ENCODE measurements around the gene MAP2K5.

MAP2K5 gene

DNA sequence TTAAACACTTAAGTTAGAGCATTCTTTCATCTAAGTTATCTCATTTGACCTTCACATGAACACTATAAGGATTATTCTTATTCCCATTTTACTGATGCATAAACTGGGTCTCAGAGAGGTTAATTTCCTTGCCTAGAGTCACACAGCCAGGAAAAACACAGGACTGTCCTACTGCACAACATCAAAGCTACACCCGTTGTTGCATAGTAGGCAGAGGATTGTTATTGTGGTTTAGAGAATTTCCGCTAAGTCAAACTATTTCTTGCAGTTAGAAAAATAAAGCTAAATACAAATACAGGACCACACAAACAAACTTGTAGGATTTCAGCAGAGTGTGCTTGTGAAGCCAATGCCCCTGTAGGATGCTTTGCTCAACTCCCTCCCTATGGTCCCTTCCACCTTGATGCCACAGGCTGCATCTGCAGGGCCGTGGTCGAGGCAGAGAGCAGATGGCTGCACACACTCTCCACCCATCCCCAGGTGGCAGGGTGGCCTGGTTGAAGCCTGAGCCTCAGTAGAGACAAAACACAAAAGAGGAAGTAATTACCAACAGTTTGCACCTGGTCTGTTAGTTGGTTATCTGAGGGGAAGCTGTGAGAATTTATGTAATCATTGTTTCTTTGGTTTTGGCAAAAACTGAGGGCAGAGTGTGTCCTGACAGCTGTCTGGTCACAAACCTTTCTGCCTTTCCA lies 241.7 kb downstream of the MAP2K5 start:
- no peak for DNase-seq (ENCODE audit: low spot score)

DNA sequence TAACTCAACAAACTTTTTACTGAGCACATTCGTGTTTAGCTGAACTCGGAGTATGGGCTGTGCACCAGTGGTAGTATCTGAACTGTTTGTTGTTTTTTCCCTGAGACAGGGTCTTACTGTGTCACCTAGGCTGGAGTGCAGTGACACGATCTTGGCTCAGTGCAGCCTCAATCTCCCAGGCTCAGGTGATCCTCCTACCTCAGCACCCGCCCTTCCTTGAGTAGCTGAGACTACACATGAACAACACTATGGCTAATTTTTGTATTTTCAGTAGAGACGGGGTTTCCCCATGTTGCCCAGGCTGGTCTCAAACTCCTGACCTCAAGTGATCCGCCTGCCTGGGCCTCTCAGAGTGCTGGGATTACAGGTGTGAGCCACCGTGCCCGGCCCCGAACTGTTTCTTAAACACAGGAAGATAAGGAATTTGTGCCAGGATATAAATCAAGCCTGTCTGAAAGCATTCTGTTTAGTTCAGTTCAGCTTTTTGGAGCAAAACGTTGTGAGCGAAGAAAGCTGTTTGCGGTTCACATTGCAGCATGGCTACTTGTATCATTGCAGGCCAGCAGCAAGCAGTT lies 242.4 kb downstream of the MAP2K5 start:
- no peak for DNase-seq (ENCODE audit: low spot score)

- no peak for DNase-seq (ENCODE audit: low spot score)
These were observed 242.9 kb downstream of the MAP2K5 start for GRCh38 chr15:67785431-67785830.

DNA sequence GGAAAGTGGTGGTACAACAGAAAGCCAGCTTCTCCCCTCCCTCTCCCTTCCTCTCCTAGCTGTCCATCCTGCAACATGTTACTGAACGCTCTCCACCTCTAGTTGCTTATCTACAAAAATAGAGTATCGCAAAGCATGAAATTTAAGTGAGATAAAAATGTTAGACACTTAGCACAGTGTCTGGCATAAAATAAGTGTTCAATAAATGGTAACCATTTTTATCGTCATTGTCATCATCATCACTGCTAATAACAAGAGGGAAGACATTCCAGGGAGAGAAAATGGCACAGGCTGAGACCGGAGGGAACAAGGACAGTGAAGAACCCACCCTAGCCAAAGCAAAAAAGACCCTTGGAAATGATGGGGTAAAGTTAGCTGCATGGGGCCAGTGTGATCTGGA lies 244.1 kb downstream of the MAP2K5 start:
- DNase-seq (ENCODE audit: low spot score), result no peak

- no peak for DNase-seq (ENCODE audit: low spot score)
These were observed 246.5 kb downstream of the MAP2K5 start for GRCh38 chr15:67788986-67789385.

DNA sequence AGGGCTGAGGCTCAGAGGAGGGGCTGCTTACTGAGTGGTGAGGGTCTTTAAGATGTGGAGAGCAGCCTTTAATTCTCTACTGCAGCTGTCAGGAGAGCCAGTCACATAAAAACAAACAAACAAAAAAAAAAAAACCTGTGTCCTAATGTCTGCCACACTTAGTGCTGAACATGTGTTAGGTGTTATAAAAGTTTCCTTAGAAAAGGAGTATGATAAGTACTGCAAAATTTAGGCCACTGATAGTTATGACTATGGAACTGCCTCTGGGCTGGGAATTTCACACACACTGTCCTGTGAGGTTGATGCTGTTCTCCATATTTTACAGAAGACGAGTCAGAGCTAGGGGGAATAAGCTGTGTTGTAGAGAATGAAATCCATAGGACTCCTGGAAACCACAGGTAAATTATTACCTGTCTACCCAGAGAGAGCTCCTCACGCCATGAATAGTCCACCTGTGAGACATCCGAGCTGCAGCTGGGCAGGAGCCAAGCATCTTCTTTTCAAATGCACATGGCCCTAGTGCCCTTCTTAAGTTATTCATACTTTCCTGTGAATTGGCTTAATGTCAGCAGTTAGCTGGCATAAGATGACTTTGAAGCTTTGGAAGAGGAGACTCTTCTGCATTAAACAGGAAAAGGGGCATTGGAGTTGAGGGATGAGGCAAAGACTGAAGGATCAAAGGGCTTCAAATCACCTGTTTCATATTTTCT lies 248.3 kb downstream of the MAP2K5 start:
- DNase-seq (ENCODE audit: low spot score), result no peak

DNA sequence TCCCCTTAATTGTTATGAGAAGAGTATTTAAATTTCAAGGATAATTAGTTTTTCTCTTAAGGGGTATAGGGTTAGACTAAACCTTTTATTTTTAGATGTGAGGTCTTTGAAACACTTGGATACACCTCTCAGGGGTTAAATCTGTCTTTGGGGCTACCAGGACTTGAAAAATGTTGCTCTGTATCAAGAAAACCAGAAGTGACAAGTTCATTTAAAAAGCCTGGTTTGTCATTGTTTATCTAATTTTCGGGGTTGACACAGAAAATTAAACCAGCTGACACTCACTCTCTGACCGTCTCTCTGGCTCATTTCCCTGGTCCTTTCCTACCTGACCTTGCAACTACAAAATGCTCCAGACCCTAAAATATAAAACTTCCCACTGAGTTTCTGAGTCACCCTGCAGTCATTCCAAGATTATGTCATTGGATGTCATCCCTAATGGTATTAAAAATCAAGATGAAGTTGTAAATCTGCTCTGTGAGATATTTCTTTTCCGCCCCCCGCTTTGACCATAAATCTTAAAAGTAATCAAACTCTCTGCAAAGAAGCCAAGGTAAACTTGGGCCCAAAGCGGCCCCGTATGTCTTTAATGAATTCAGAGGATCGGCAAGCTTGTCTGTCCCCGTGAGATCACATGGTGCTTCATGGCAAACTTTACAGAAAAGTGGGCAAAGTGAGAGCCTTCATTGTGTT lies 249.9 kb downstream of the MAP2K5 start:
- DNase-seq (ENCODE audit: low spot score), result no peak

DNA sequence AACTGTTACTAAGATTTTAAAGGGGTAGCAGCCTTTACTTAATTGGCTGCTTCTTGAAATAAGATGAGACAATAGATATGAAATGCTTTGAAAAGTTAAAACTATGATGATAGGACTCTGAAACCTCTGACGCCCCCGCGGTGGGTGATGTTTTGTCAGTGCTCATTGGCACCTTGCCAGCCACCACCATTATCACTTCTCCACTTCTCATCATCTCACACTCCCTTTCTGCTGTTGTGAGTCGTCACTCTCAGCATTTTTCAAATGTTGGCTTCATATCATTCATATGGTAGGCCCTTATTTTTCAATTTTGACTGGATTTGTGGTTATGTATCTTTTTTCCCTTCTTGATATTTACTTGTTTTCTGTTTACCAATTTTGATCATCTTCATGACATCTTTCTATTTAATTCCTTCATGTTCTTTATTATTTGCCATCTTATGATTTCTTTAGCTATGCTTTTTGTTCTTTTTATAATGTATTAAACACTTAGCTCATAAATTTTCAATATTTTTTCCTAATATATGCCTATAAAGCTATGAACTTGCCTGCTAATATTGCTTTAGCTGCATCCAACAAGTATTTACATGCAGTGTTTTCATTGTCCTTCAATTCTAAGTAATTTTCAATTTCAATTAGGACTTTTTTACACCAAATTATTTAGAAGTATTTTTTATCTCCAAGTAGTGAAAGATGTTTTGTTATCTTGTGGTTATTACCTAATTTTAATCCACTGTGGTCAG lies 252.5 kb downstream of the MAP2K5 start:
- no peak for DNase-seq (ENCODE audit: low spot score)

DNA sequence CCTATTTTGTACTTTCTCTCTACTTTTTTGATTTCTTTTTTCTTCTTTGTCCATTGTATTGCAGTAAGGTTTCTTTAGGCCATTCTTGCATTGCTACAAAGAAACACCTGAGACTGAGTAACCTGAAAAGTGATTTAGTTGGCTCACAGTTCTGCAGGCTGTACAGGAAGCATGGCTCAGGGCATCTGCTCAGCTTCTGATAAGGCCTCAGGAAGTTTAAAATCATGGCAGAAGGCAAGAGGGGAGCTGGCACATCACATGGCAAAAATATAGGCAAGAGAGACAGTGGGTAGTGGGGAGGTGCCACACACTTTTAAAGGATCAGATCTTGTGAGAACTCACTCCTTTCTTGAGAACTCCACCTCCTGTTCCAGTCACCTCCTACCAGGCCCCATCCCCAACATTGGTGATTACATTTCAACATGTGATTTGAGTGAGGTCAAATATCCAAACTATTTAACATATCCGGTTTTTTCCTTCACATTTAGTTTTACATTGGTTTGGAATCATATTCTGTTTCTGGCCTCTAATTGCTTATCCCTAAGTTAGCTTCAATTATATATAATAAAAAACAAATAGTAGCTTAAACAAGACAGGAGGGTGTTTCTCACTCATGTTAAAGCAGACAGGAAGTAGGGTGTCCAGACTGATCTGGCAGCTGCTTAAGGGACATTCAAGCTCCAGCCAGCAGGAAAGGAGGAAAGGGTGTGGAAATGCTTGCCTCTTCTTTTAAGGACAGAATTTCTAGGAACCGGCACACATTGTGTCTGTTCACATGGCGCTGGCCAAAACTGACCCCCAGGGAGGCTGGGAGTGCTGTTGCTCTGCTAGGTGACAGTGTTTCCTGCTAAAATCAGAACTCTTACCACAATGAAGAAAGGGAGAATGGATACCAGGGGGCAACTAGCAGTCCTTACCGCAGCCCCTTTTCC lies 254.0 kb downstream of the MAP2K5 start:
- DNase-seq (ENCODE audit: low spot score), result no peak

DNA sequence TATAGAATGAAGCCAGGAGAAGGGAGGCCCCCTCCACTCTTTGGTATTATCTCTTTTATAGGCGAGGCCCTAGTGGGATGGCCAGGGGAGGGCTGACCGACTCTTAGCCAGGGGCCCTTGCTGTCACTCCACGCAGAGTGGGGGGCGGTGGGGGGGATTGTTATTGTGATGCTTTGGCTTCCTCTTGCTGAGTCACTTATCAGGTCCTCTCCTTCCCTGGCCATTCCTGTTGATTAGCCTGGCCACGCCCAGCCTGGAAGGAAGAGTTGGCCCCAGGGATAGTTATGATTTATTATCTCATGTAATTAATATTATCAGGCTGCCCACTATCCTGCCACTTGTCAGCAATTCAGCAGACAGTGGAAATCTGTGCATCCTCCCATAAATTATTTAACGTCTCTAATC lies 257.3 kb downstream of the MAP2K5 start:
- no peak for DNase-seq (ENCODE audit: low spot score)

GRCh38 chr15:67801142-67801541 lies 258.6 kb downstream of the MAP2K5 start:
- no peak for DNase-seq (ENCODE audit: low spot score)

- DNase-seq (ENCODE audit: low spot score), result no peak
These were observed 259.7 kb downstream of the MAP2K5 start for GRCh38 chr15:67801926-67802914.

- no peak for DNase-seq (ENCODE audit: low spot score)
These were observed 260.8 kb downstream of the MAP2K5 start for GRCh38 chr15:67803299-67803698.

- DNase-seq (ENCODE audit: low spot score), result no peak
These were observed 261.7 kb downstream of the MAP2K5 start for GRCh38 chr15:67803996-67804843.

GRCh38 chr15:67805008-67805665 lies 262.6 kb downstream of the MAP2K5 start:
- DNase-seq (ENCODE audit: low spot score), result no peak

- no peak for DNase-seq (ENCODE audit: low spot score)
These were observed 263.4 kb downstream of the MAP2K5 start for GRCh38 chr15:67805666-67806516.

- no peak for DNase-seq (ENCODE audit: low spot score)
These were observed 264.0 kb downstream of the MAP2K5 start for GRCh38 chr15:67806536-67806935.
